CD14-positive monocyte (primary cell): ENCODE results near the gene CCL4. TPM values are rescaled to one million over a fixed set of nuclear protein-coding genes. Genes with fewer than 3 reads are reported as not detected.

Experiments used
- DNase-seq, 3 donors: peaks; one replicate each; pipeline ENCODE4 v3.0.0-alpha.2; 2011 to 2022
- H2AFZ ChIP-seq: 2 replicates; pipeline ENCODE4 v1.6.0; 2012; ENCODE audit warnings: mild to moderate bottlenecking, low read depth, low read length, inconsistent platforms; ENCODE audit not compliant: insufficient read depth, poor library complexity, severe bottlenecking
- H3K27ac ChIP-seq, 2 donors: 1 replicate in 1 of 2; 2 replicates in 1 of 2; pipeline ENCODE4 v1.5.1; 2012 to 2013; ENCODE audit warnings: low read length in 2 of 2, control low read depth in 1 of 2, inconsistent platforms in 1 of 2, low read depth in 1 of 2, mild to moderate bottlenecking in 1 of 2
- H3K27me3 ChIP-seq, 2 donors: one replicate each; pipeline versions ENCODE4 v1.6.0 to v1.6.1; 2011 to 2013; ENCODE audit warnings: low read length in 2 of 2; ENCODE audit not compliant: control insufficient read depth in 2 of 2, insufficient read depth in 2 of 2
- H3K36me3 ChIP-seq, 2 donors: replicated peaks in 1 of 2; 1 replicate in 1 of 2; 2 replicates in 1 of 2; pipeline versions ENCODE4 v1.5.1 to v1.6.1; 2012 to 2013; ENCODE audit warnings: low read length in 2 of 2, control low read depth in 1 of 2, inconsistent platforms in 1 of 2, mild to moderate bottlenecking in 1 of 2; ENCODE audit not compliant: insufficient read depth in 2 of 2, control insufficient read depth in 1 of 2
- H3K4me1 ChIP-seq, 2 donors: 1 replicate in 1 of 2; 2 replicates in 1 of 2; pipeline versions ENCODE4 v1.5.1 to v1.6.1; 2012 to 2013; ENCODE audit warnings: low read length in 2 of 2, control low read depth in 1 of 2, inconsistent platforms in 1 of 2, mild to moderate bottlenecking in 1 of 2, moderate library complexity in 1 of 2; ENCODE audit not compliant: insufficient read depth in 2 of 2, control insufficient read depth in 1 of 2
- H3K4me2 ChIP-seq: replicated peaks from 2 replicates; pipeline ENCODE3; 2012; ENCODE audit warnings: low read length, moderate library complexity, mild to moderate bottlenecking; ENCODE audit not compliant: poor library complexity, severe bottlenecking; ENCODE audit errors: extremely low read depth
- H3K4me3 ChIP-seq, 3 experiments: fragments of 200-600 bp in 1 of 3; sonication (generic) in 1 of 3; replicated peaks in 1 of 3; 1 replicate in 2 of 3; 2 replicates in 1 of 3; pipeline ENCODE4 v1.5.1; 2011 to 2013; ENCODE audit warnings: low read length in 3 of 3, mild to moderate bottlenecking in 3 of 3, control low read depth in 2 of 3, low read depth in 2 of 3, inconsistent platforms in 1 of 3, moderate library complexity in 1 of 3
- H3K79me2 ChIP-seq: 2 replicates; pipeline ENCODE4 v1.6.0; 2012; ENCODE audit warnings: mild to moderate bottlenecking, control low read depth, inconsistent platforms, low read length, moderate library complexity; ENCODE audit not compliant: insufficient read depth
- H3K9ac ChIP-seq: 2 replicates; pipeline ENCODE4 v1.6.0; 2017; ENCODE audit warnings: low read length, mild to moderate bottlenecking; ENCODE audit not compliant: insufficient read depth, poor library complexity, severe bottlenecking
- H3K9me3 ChIP-seq, 2 donors: replicated peaks in 1 of 2; 1 replicate in 1 of 2; 2 replicates in 1 of 2; pipeline versions ENCODE4 v1.5.1 to v1.6.1; 2012 to 2013; ENCODE audit warnings: low read length in 2 of 2, control low read depth in 1 of 2; ENCODE audit not compliant: control insufficient read depth in 1 of 2, insufficient read depth in 1 of 2
- H4K20me1 ChIP-seq: 2 replicates; pipeline ENCODE4 v1.6.0; 2012; ENCODE audit warnings: mild to moderate bottlenecking, low read length, control low read depth, moderate library complexity; ENCODE audit not compliant: insufficient read depth
- H3K27ac Mint-ChIP-seq, 7 donors: one replicate each; pipeline ENCODE4 v1.8.0; 2020; ENCODE audit warnings: mild to moderate bottlenecking in 7 of 7, mixed read lengths in 7 of 7, moderate library complexity in 6 of 7, inconsistent platforms in 2 of 7
- H3K27me3 Mint-ChIP-seq, 3 donors: one replicate each; pipeline ENCODE4 v1.8.0; 2021 to 2022; ENCODE audit warnings: low read depth in 3 of 3, mild to moderate bottlenecking in 3 of 3, mixed read lengths in 3 of 3, moderate library complexity in 3 of 3, inconsistent platforms in 1 of 3
- H3K36me3 Mint-ChIP-seq, 2 donors: one replicate each; pipeline ENCODE4 v1.8.0; 2020; ENCODE audit warnings: mixed read lengths in 2 of 2, inconsistent platforms in 1 of 2, mild to moderate bottlenecking in 1 of 2
- H3K4me1 Mint-ChIP-seq: one replicate; pipeline ENCODE4 v1.8.0; 2020; ENCODE audit warnings: mild to moderate bottlenecking, mixed read lengths
- H3K4me3 Mint-ChIP-seq, 2 donors: one replicate each; pipeline ENCODE4 v1.8.0; 2020; ENCODE audit warnings: mild to moderate bottlenecking in 2 of 2, mixed read lengths in 2 of 2, moderate library complexity in 1 of 2
- H3K9me3 Mint-ChIP-seq, 7 donors: one replicate each; pipeline ENCODE4 v1.8.0; 2020 to 2022; ENCODE audit warnings: mixed read lengths in 7 of 7, mild to moderate bottlenecking in 6 of 7, moderate library complexity in 6 of 7, inconsistent platforms in 2 of 7
- WGBS: methylation state at CpG from one replicate; pipeline ENCODE4 v1.1.5; 2013; ENCODE audit warnings: missing lambda C conversion rate; ENCODE audit not compliant: insufficient coverage; 5-methylcytosine and 5-hydroxymethylcytosine counted together
- intact Hi-C, 2 donors: fragments of 100-400 bp; cut with micrococcal nuclease; formaldehyde crosslinking; loops; one replicate each; pipeline versions ENCODE4 v1.15.0 to v1.15.1; 2023
- polyA plus RNA-seq, 3 donors: library from polyadenylated mRNA; depleted of rRNA in 1 of 3; unstranded in 2 of 3; stranded (reverse) in 1 of 3; fragments of 300-500 nt in 2 of 3; fragments of >200 nt in 1 of 3; fragmentation: Illumina TruSeq in 2 of 3; gene quantifications; 1 replicate in 2 of 3; 2 replicates in 1 of 3; pipeline ENCODE4 v1.2.3, GENCODE V29; 2012 to 2021
- TF ChIP-seq, protein P1 (sequence below): fragments of 200-600 bp; IDR thresholded peaks from one replicate; pipeline ENCODE4 v1.8.0; 2022; ENCODE audit warnings: antibody characterized with exemption, mild to moderate bottlenecking

CCL4 gene
- polyA plus RNA-seq, 3 donors, result 11.8 to 41.7 (median 40.6) TPM

DNA sequence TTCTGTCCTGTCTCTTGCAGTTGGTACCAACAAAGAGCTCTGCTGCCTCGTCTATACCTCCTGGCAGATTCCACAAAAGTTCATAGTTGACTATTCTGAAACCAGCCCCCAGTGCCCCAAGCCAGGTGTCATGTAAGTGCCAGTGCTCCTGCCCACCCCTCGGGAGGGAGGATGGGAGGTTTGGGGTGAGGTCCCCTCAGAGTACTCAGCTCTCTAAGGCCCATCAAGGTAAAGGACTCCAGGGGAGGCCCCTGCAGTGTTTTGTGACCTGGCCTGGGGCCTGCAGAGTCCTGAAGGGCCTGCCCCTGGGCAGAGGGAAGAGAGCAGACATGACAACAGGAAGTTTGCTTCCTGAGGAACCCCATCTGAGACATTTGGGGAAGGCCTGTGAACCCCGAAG, 33.2 kb upstream of the CCL4 start:
- DNase-seq, result peak in 2 of 3 donors; percentile 15 to 67
- H3K4me3 ChIP-seq, result no peak overlapping the region
- H3K27ac Mint-ChIP-seq, result peak overlapping the region in 3 of 7 donors; percentile 27 to 48 (median 32)
- TF ChIP-seq, protein P1, sequence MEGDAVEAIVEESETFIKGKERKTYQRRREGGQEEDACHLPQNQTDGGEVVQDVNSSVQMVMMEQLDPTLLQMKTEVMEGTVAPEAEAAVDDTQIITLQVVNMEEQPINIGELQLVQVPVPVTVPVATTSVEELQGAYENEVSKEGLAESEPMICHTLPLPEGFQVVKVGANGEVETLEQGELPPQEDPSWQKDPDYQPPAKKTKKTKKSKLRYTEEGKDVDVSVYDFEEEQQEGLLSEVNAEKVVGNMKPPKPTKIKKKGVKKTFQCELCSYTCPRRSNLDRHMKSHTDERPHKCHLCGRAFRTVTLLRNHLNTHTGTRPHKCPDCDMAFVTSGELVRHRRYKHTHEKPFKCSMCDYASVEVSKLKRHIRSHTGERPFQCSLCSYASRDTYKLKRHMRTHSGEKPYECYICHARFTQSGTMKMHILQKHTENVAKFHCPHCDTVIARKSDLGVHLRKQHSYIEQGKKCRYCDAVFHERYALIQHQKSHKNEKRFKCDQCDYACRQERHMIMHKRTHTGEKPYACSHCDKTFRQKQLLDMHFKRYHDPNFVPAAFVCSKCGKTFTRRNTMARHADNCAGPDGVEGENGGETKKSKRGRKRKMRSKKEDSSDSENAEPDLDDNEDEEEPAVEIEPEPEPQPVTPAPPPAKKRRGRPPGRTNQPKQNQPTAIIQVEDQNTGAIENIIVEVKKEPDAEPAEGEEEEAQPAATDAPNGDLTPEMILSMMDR, result no peak
- H3K9me3 ChIP-seq, result no peaks in the 10 kb centered on the region
- H3K36me3 ChIP-seq, result no peaks in the 10 kb centered on the region
- peaks cover 0 to 2% (median under 1%) of the 10 kb centered on the region in 3 donors for H3K27me3 Mint-ChIP-seq
- H4K20me1 ChIP-seq, result no peaks in the 10 kb centered on the region
- H3K4me1 Mint-ChIP-seq, result peaks cover 14% of the 10 kb centered on the region
- WGBS, result 83% methylated on average over 1 of the region's 3 CpGs
- no peak overlapping the region for H3K4me2 ChIP-seq
- peaks cover 6 to 7% of the 10 kb centered on the region in 2 donors for H3K4me1 ChIP-seq
- H3K79me2 ChIP-seq, result no peaks in the 10 kb centered on the region
- no peak overlapping the region for H3K4me3 Mint-ChIP-seq
- intact Hi-C loops, result loop anchor here in 1 of 2 donors (5.0 to 10.0 kb wide), 3 partner anchors 56 to 93 kb away; partner anchors contain the start of gene CCL23
- no peak overlapping the region for H3K27ac ChIP-seq
- no peaks in the 10 kb centered on the region for H3K36me3 Mint-ChIP-seq
- peak overlapping the region; percentile 8 for H2AFZ ChIP-seq
- H3K9me3 Mint-ChIP-seq, result no peaks in the 10 kb centered on the region
- no peaks in the 10 kb centered on the region for H3K27me3 ChIP-seq
- H3K9ac ChIP-seq, result peak overlapping the region; percentile 5

- Histone ChIP-seq H3K4me2 (no peak overlapping the region), H3K36me3 (no peaks in the 10 kb centered on the region), H3K9ac (no peak overlapping the region), H3K79me2 (no peaks in the 10 kb centered on the region), H4K20me1 (no peaks in the 10 kb centered on the region), H2AFZ (no peak overlapping the region), H3K27me3 (no peaks in the 10 kb centered on the region), H3K4me1 (peaks cover 6 to 7% of the 10 kb centered on the region in 2 donors), H3K27ac (no peak overlapping the region), H3K4me3 (no peak overlapping the region), H3K9me3 (no peaks in the 10 kb centered on the region)
- intact Hi-C loops, result loop anchor here in 1 of 2 donors (5.0 to 10.0 kb wide), 3 partner anchors 57 to 94 kb away; partner anchors contain the start of gene CCL23
- Mint-ChIP-seq H3K27ac (no peak overlapping the region), H3K4me3 (no peak overlapping the region), H3K36me3 (no peaks in the 10 kb centered on the region), H3K27me3 (peaks cover 0 to 4% (median 0%) of the 10 kb centered on the region in 3 donors), H3K4me1 (peaks cover 14% of the 10 kb centered on the region), H3K9me3 (no peaks in the 10 kb centered on the region)
- no peak for DNase-seq
- TF ChIP-seq, protein P1, result no peak
- WGBS, result 100% methylated on average over 1 of the region's 2 CpGs
Measured at GRCh38 chr17:36071751-36072150, 31.9 kb upstream of the CCL4 start.
